Fibroblast of pulmonary artery (primary cell): ENCODE data around the gene ELFN1.
A peak's percentile ranks its signal among the peaks of the same experiment; 100 is the strongest.

Experiments used
- DNase-seq: peaks from one replicate; pipeline ENCODE4 v3.0.0-alpha.2; 2010; ENCODE audit warnings: low read depth
- H3K4me3 ChIP-seq: replicated peaks from 2 replicates; pipeline ENCODE4 v1.5.1; 2011; ENCODE audit warnings: low read depth, mild to moderate bottlenecking, control low read depth, low read length, moderate library complexity
- TF ChIP-seq, protein P1 (sequence below): IDR thresholded peaks from 2 replicates; pipeline ENCODE4 v1.5.1; 2011; ENCODE audit warnings: mild to moderate bottlenecking, control low read depth, low read length, inconsistent platforms; ENCODE audit errors: missing control alignments

Gene ELFN1

GRCh38 chr7:1669954-1670893, at the start of gene ELFN1:
Gene ELFN1 (plus strand): TSS chr7:1670277. CDS start chr7:1744597, 74,320 bp downstream.
- H3K4me3 ChIP-seq: peak within 1 kb of the TSS; percentile 17
- TF ChIP-seq, protein P1, sequence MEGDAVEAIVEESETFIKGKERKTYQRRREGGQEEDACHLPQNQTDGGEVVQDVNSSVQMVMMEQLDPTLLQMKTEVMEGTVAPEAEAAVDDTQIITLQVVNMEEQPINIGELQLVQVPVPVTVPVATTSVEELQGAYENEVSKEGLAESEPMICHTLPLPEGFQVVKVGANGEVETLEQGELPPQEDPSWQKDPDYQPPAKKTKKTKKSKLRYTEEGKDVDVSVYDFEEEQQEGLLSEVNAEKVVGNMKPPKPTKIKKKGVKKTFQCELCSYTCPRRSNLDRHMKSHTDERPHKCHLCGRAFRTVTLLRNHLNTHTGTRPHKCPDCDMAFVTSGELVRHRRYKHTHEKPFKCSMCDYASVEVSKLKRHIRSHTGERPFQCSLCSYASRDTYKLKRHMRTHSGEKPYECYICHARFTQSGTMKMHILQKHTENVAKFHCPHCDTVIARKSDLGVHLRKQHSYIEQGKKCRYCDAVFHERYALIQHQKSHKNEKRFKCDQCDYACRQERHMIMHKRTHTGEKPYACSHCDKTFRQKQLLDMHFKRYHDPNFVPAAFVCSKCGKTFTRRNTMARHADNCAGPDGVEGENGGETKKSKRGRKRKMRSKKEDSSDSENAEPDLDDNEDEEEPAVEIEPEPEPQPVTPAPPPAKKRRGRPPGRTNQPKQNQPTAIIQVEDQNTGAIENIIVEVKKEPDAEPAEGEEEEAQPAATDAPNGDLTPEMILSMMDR: no peak
- DNase-seq: peak; percentile 26

DNA sequence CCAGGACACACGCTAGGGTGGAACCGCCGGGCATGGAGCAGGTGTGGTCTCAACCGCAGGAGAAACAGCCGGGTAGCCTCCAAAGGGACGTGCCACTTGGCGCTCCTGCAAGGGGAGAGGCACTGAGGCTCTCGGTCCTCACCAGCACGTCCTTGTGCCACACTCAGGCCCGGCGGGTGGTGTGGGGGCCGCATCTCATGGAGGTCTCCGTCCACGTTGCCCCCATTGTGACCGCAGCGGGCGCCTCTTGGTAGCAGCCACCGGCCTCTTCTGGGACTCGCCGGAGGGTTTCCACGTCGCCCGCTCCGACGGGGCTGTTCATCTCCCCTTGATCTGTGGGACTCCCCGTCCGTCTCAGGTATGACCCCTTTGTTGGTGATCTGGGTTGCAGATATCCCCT, 49.2 kb upstream of the ELFN1 start:
- TF ChIP-seq, protein P1: no peak
- no peak for DNase-seq
- H3K4me3 ChIP-seq: no peak overlapping the region

DNA sequence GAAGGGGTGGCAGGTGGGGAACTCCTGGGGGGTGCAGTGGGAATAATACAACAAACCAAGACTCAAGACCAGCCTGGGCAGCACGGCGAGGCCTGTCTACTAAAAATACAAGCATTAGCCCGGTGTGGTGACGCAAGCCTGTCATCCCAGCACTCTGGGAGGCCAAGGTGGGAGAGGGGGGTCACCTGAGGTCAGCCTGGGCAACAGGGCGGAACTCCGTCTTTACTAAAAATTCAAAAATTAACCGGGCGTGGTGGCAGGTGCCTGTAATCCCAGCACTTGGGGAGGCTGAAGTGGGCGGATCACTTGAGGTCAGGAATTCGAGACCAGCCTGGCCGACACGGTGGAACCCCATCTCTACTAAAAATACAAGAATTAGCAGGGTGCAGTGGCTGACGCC, 48.4 kb upstream of the ELFN1 start:
- DNase-seq: no peak
- no peak overlapping the region for H3K4me3 ChIP-seq

DNA sequence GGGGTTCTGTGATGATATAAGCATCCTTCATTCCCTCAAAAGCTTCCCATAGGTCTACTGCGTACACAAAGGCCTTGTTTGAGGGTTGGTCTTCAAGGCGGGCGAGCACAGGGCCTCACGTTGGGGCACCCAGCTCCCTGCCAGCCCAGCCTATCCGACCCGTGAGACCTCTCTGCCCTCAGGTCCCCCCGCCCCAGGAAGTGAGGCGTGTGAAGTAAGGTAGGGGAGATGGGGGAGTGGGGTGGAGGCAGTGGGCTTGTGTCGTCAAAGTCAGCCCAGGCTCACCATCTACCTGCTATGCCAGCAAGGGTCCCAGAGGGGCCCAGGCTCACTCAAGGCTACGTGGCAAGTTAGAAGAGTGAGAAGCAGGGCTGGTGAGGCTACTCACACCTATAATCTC, 47.6 kb upstream of the ELFN1 start:
- TF ChIP-seq, protein P1: no peak

More for the DNA sequence above, 48.4 kb upstream of the ELFN1 start:
- TF ChIP-seq, protein P1: no peak

GRCh38 chr7:1623810-1624209, 46.3 kb upstream of the ELFN1 start:
- no peak overlapping the region for H3K4me3 ChIP-seq
- no peak for DNase-seq
- TF ChIP-seq, protein P1: no peak

More for the DNA sequence above, 47.6 kb upstream of the ELFN1 start:
- DNase-seq: no peak
- no peak overlapping the region for H3K4me3 ChIP-seq

- no peak for DNase-seq
- TF ChIP-seq, protein P1: no peak
- H3K4me3 ChIP-seq: no peak overlapping the region
Measured at GRCh38 chr7:1624999-1625927, 44.8 kb upstream of the ELFN1 start.
